ENCODE data around the gene ARHGAP44. TPM values are rescaled to one million over a fixed set of nuclear protein-coding genes. Genes with fewer than 3 reads are reported as not detected.

The ARHGAP44 gene
- total and polyA plus RNA-seq, 7 donors = 0.59 to 3.4 (median 1.7) TPM

DNA sequence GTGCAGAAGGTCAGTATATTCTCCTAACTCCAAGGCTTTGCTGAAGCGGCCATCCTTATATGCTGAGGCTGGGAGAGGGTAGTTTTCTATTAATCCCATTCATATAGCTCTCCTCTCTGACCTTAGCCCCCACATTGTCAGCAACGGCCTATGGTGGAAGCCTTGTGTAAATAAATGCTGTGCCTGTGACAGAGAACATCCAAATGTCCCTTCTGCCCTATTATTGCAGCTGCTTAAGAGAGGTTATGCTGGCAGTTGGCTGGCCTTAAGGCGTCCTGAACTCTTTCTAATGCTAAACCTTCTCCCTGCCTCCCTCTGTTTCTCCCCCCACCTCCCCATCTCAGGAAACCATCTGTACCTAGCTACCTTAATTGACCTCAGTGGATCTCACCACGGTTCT is 53.6 kb downstream of the ARHGAP44 start:
- ATAC-seq (no peak), DNase-seq (no peak)
- intact Hi-C loops (cut with DNase I) = no loop called here
- Histone ChIP-seq H3K27me3 (ENCODE audit: insufficient read depth in 3 of 3, low read length in 2 of 3) (no peaks in the 10 kb centered on the region), H3K36me3 (ENCODE audit: insufficient read depth in 1 of 2, low read depth in 1 of 2) (no peaks in the 10 kb centered on the region), H3K27ac (no peak overlapping the region), H3K4me3 (no peak overlapping the region), H3K4me1 (no peaks in the 10 kb centered on the region), H3K9me3 (no peaks in the 10 kb centered on the region)
- 78 to 87% (median 81%) methylated on average over 4 of the region's 4 CpGs for WGBS, 3 donors
- TF ChIP-seq, protein P1, sequence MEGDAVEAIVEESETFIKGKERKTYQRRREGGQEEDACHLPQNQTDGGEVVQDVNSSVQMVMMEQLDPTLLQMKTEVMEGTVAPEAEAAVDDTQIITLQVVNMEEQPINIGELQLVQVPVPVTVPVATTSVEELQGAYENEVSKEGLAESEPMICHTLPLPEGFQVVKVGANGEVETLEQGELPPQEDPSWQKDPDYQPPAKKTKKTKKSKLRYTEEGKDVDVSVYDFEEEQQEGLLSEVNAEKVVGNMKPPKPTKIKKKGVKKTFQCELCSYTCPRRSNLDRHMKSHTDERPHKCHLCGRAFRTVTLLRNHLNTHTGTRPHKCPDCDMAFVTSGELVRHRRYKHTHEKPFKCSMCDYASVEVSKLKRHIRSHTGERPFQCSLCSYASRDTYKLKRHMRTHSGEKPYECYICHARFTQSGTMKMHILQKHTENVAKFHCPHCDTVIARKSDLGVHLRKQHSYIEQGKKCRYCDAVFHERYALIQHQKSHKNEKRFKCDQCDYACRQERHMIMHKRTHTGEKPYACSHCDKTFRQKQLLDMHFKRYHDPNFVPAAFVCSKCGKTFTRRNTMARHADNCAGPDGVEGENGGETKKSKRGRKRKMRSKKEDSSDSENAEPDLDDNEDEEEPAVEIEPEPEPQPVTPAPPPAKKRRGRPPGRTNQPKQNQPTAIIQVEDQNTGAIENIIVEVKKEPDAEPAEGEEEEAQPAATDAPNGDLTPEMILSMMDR (IDR thresholded peaks at IDR 0.05) = no peak

DNA sequence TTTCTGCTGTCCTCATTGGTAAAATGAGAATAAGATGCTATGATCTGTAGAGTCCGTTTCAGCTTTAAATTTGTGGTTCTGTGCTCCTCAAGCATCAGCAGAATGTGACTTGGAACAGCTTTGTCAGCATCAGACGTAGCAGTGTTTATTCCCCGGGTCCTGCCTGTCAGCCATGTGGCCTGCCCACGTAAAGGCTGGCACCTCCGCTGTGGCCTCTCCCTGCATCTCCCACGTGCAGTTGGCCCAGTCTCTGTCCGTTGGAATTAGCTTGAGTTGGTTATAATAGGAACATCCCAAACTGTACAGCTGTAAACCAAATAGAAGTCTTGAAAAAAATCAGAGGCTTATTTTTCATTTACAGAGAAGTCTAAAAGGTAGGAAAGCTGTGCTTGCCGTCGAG is 61.7 kb downstream of the ARHGAP44 start:
- H3K4me1 ChIP-seq = no peaks in the 10 kb centered on the region
- H3K27me3 ChIP-seq (ENCODE audit: insufficient read depth in 3 of 3, low read length in 2 of 3) = no peaks in the 10 kb centered on the region
- intact Hi-C loops (cut with DNase I) = loop anchor here in 1 of 2 donors (10.0 kb wide), 1 partner anchor 344 kb away; no protein-coding TSS in a partner anchor
- no peak overlapping the region for H3K4me3 ChIP-seq
- TF ChIP-seq, protein P1 (IDR thresholded peaks at IDR 0.05) = no peak
- H3K27ac ChIP-seq = no peak overlapping the region
- H3K36me3 ChIP-seq (ENCODE audit: insufficient read depth in 1 of 2, low read depth in 1 of 2) = no peaks in the 10 kb centered on the region
- ATAC-seq = no peak
- DNase-seq = no peak
- WGBS, 3 donors = 86 to 89% (median 87%) methylated on average over 9 of the region's 9 CpGs
- H3K9me3 ChIP-seq = no peaks in the 10 kb centered on the region

DNA sequence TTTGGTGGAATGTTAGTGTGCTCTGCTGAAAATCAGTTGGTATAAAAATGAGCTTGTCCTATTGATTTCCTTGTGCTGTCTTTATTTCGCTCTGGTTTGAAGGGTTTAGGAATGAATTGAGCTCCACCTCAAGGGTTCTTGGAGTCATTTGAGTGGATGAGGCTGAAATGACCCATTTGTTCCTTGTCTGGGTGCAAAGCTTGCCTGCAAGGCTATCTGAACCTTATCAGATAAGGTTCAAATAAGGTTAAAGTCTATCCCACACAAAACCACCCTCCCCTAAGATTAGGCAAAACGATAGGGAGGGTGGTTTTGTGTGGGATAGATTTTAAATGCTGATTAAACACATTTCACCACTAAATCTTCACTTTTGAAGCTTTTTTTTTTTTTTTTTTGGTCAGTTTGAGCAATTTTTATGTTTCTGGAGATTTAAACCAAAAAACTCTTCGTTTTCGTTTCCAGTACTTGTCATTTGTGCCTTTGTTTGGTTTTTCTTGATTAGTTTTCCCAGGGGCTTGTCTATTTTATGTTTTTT is 62.7 kb downstream of the ARHGAP44 start:
- no peaks in the 10 kb centered on the region for H3K4me1 ChIP-seq
- no peak overlapping the region for H3K27ac ChIP-seq
- H3K27me3 ChIP-seq (ENCODE audit: insufficient read depth in 3 of 3, low read length in 2 of 3) = no peaks in the 10 kb centered on the region
- intact Hi-C loops (cut with DNase I) = loop anchor here in 1 of 2 donors (10.0 kb wide), 1 partner anchor 343 kb away; no protein-coding TSS in a partner anchor
- WGBS, 3 donors = 72 to 84% (median 80%) methylated on average over 4 of the region's 4 CpGs
- no peaks in the 10 kb centered on the region for H3K9me3 ChIP-seq
- DNase-seq (no peak), ATAC-seq (no peak)
- H3K36me3 ChIP-seq (ENCODE audit: insufficient read depth in 1 of 2, low read depth in 1 of 2) = no peaks in the 10 kb centered on the region
- H3K4me3 ChIP-seq = no peak overlapping the region
- TF ChIP-seq, protein P1 (IDR thresholded peaks at IDR 0.05) = no peak

DNA sequence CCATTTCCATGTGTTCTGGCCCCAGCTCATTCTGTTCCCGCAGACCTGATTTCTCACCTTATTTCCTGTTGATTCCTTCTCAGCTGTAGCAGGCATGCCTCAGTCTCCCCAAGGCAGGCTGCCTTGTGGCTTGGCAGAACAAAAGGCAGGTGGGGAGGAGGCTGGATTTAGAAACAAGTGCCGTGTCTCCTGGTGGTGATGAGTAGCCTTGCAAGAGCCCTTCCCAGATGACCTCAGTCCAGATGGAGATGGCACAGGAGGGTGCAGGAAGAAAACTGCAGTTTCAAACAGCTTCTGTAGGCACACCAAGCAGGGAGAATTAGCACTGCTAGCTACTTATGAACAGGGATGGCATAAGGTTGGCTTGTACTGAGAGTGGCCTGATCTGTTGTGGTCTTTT is 64.6 kb downstream of the ARHGAP44 start:
- H3K4me3 ChIP-seq = no peak overlapping the region
- no peaks in the 10 kb centered on the region for H3K9me3 ChIP-seq
- ATAC-seq (no peak), DNase-seq (no peak)
- intact Hi-C loops (cut with DNase I) = loop anchor here in 1 of 2 donors (10.0 kb wide), 1 partner anchor 341 kb away; no protein-coding TSS in a partner anchor
- 69 to 80% (median 79%) methylated on average over 2 of the region's 2 CpGs for WGBS, 3 donors
- H3K4me1 ChIP-seq = no peaks in the 10 kb centered on the region
- no peak overlapping the region for H3K27ac ChIP-seq
- no peaks in the 10 kb centered on the region for H3K36me3 ChIP-seq (ENCODE audit: insufficient read depth in 1 of 2, low read depth in 1 of 2)
- no peaks in the 10 kb centered on the region for H3K27me3 ChIP-seq (ENCODE audit: insufficient read depth in 3 of 3, low read length in 2 of 3)
- TF ChIP-seq, protein P1 (IDR thresholded peaks at IDR 0.05) = no peak

DNA sequence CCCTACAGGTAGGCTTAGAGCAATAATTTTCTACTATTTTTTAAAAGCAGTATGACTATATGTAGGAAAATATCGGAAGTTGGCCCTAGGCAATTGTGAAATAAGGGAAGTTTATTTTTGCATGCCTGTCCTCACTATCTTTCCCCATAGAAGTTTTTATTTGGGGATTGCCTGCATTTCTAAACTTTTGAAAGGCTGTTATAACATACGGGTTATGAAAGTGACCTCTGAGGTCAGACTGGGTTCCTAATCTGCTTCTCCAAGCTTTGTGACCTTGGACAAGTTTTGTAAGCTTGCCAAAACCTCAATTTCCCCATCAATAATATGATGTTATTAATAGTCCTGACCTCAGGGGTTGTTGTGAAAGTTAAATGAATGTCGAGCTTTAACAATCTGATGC is 67.1 kb downstream of the ARHGAP44 start:
- H3K27me3 ChIP-seq (ENCODE audit: insufficient read depth in 3 of 3, low read length in 2 of 3) = no peaks in the 10 kb centered on the region
- H3K4me1 ChIP-seq = no peaks in the 10 kb centered on the region
- no peak overlapping the region for H3K27ac ChIP-seq
- WGBS, 3 donors = 49 to 75% (median 50%) methylated on average over 3 of the region's 3 CpGs
- intact Hi-C loops (cut with DNase I) = loop anchor here in 1 of 2 donors (10.0 kb wide), 1 partner anchor 338 kb away; no protein-coding TSS in a partner anchor
- no peak for ATAC-seq
- no peaks in the 10 kb centered on the region for H3K9me3 ChIP-seq
- no peak for DNase-seq
- no peak overlapping the region for H3K4me3 ChIP-seq
- no peaks in the 10 kb centered on the region for H3K36me3 ChIP-seq (ENCODE audit: insufficient read depth in 1 of 2, low read depth in 1 of 2)
- TF ChIP-seq, protein P1 (IDR thresholded peaks at IDR 0.05) = no peak

Measured in psoas muscle (tissue), 8 donors.